HL-60/S4 treated with phorbol 12-myristate 13-acetate at 8.2 ng/mL for 4 days and 3 days (cell line): Measurements from ENCODE around the gene SLC5A4.

Experiments
- in situ Hi-C: fragments of 300-500 bp; cut with MboI; formaldehyde crosslinking; loops from 2 replicates; pipeline ENCODE4 v1.15.0; 2022; ENCODE audit warnings: low sequenced_read_pairs

The SLC5A4 gene

GRCh38 chr22:32233091-32233490, 22.1 kb downstream of the SLC5A4 start:
- in situ Hi-C loops: no loop called here

- in situ Hi-C loops: no loop called here
Measured at GRCh38 chr22:32232191-32232830, 22.8 kb downstream of the SLC5A4 start.

GRCh38 chr22:32226326-32227104, 28.6 kb downstream of the SLC5A4 start:
- in situ Hi-C loops: no loop called here

- in situ Hi-C loops: no loop called here
Measured at GRCh38 chr22:32222991-32223390, 32.2 kb downstream of the SLC5A4 start.

GRCh38 chr22:32219026-32219425, 36.1 kb downstream of the SLC5A4 start:
- in situ Hi-C loops: no loop called here

GRCh38 chr22:32218470-32218869, 36.7 kb downstream of the SLC5A4 start:
- in situ Hi-C loops: no loop called here

GRCh38 chr22:32217465-32217864, 37.7 kb downstream of the SLC5A4 start:
- in situ Hi-C loops: no loop called here

- in situ Hi-C loops: no loop called here
Measured at GRCh38 chr22:32216911-32217310, 38.2 kb downstream of the SLC5A4 start.

GRCh38 chr22:32211011-32211410, 44.1 kb downstream of the SLC5A4 start:
- in situ Hi-C loops: no loop called here

GRCh38 chr22:32208681-32209080, 46.5 kb downstream of the SLC5A4 start:
- in situ Hi-C loops: no loop called here

GRCh38 chr22:32207971-32208480, 47.1 kb downstream of the SLC5A4 start:
- in situ Hi-C loops: no loop called here

- in situ Hi-C loops: no loop called here
Measured at GRCh38 chr22:32206774-32207758, 48.1 kb downstream of the SLC5A4 start.

GRCh38 chr22:32205974-32206773, 49.0 kb downstream of the SLC5A4 start:
- in situ Hi-C loops: no loop called here

- in situ Hi-C loops: no loop called here
Measured at GRCh38 chr22:32204856-32205722, 50.1 kb downstream of the SLC5A4 start, which contains the start of gene RFPL2. RFPL2 (minus strand) TSS chr22:32205073; CDS start chr22:32202451, 2,622 bp downstream.

- in situ Hi-C loops: no loop called here
Measured at GRCh38 chr22:32204040-32204855, 50.9 kb downstream of the SLC5A4 start.

GRCh38 chr22:32203181-32204039, 51.7 kb downstream of the SLC5A4 start:
- in situ Hi-C loops: no loop called here

- in situ Hi-C loops: no loop called here
Measured at GRCh38 chr22:32202539-32203180, 52.5 kb downstream of the SLC5A4 start.
